Measurements from ENCODE around the gene PLEKHM3.

DNA sequence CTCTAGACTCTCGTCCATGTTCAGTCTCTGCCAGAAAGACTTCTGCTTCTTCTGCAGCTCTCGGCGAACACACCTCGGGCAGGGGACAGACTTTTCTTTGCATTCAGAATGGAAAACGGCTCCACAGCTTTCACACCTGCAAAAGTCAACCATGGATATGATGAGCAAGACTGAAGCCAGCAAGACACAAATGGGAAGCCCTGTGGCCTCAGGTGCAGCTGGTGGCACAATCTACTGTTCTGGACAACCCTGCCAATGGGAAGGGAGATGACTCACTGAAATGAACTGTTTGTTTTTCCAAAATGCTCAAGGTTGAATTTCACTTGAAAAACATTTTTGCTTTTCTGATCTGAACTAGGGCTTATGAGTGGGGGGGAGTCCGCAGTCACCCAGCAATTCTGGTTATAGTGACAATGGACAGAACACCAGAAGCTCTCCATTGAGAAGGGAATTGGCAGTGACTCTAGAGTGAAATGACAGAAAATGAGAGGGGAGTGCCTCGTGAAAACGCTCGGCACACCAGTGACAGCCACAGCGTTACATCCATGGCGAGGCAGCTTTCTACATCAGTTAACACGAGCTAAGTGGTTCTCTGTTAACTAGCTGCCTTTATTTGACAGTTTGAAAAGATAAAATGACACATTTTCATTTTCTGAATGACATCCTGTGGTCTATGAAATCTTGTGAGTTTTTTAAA, 196.8 kb downstream of the PLEKHM3 start:
- no peak for TF ChIP-seq LEF1 (IDR thresholded peaks at IDR 0.05; ENCODE audit: borderline replicate concordance)
- no peak for TF ChIP-seq ZNF384 (IDR thresholded peaks at IDR 0.05)
- no peak for TF ChIP-seq FOXA1 (IDR thresholded peaks at IDR 0.05)

Measured in HEK293T (cell line).